AG09309 (cell line): ENCODE results near the gene ZNF362.

Experiments
- DNase-seq: peaks from one replicate; pipeline ENCODE4 v3.0.0-alpha.2; 2010; ENCODE audit warnings: low read depth
- H3K4me3 ChIP-seq: 2 replicates; pipeline ENCODE4 v1.5.1; 2011; ENCODE audit warnings: mild to moderate bottlenecking, low read depth, low read length, moderate library complexity; ENCODE audit not compliant: control insufficient read depth
- CTCF ChIP-seq: IDR thresholded peaks from 2 replicates; pipeline ENCODE4 v1.5.1; 2011; ENCODE audit warnings: mild to moderate bottlenecking, low read depth, low read length, inconsistent platforms; ENCODE audit not compliant: insufficient read depth, control insufficient read depth; ENCODE audit errors: missing control alignments

The ZNF362 gene

GRCh38 chr1:33349778-33350610, 93.7 kb downstream of the ZNF362 start:
- H3K4me3 ChIP-seq = peak overlapping the region; percentile 71
- TF ChIP-seq CTCF = no peak
- DNase-seq = no peak
